WI38 (cell line): ENCODE results near the gene PRIMA1.

Source experiments
- H3K4me3 ChIP-seq: 2 replicates; pipeline ENCODE4 v1.5.1; 2011; ENCODE audit warnings: low read depth, mild to moderate bottlenecking, control low read depth, low read length
- CTCF ChIP-seq: IDR thresholded peaks from 2 replicates; pipeline ENCODE4 v1.5.1; 2012; ENCODE audit warnings: low read depth, mild to moderate bottlenecking, control low read depth, low read length

PRIMA1 gene

DNA sequence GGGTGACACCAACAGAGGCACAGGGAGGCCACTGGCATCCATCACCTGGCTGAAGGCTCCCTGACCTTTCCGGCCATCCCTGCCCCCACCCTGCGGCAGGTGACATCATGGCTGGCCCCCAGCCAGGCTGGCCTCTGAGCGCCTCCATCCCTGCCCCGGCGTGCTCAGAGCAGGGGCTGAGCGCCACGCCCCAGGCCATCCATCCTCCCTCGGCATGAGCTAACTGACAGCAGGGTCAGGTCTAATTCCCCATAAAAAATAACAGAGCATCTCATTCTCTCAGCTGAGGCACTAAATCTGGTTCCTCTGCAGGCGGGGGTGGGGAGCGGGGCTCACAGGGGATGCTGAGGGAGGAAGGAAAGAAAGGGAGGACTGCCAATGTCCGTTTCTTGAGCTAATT lies 50.7 kb downstream of the PRIMA1 start:
- no peak for TF ChIP-seq CTCF
- no peak overlapping the region for H3K4me3 ChIP-seq

GRCh38 chr14:93736378-93737014 lies 51.8 kb downstream of the PRIMA1 start:
- no peak overlapping the region for H3K4me3 ChIP-seq
- TF ChIP-seq CTCF: no peak

GRCh38 chr14:93735206-93735605 lies 53.1 kb downstream of the PRIMA1 start:
- no peak overlapping the region for H3K4me3 ChIP-seq
- TF ChIP-seq CTCF: no peak

DNA sequence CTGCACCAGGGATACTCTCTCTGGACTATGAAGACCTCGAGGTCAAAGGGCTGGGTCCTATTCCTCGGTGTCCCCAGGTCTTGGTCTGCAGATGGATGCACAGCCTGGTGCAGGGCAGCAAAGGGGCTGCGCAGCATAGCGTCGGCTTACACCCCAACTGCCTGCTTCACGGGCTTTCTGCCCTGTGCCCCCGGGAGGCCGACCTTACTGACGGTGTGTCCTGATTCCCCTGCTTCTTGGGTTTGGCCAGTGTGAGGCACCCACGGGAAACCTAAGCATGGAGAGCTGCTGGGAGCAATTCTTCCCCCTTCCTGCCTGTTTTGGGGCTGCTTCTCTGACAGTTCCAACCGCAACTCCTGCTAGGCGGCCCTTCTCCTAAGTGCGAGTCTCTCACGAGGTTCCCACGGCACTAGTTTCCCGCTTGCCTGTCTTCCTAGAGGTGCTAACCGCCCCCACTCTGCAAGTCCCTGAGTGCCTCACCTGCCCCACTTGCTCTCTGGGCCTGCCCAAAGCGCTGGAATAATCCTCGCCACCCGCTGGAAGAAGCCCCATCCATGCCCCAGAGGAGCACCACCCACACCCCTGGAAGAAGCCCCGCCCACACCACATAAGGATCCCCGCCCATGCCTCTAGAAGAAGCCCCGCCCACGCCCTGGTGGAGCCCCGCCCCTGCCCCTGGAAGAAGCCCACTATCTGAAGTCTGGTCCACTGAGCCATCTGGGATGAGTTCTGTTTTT lies 54.0 kb downstream of the PRIMA1 start:
- TF ChIP-seq CTCF: no peak
- H3K4me3 ChIP-seq: no peak overlapping the region

DNA sequence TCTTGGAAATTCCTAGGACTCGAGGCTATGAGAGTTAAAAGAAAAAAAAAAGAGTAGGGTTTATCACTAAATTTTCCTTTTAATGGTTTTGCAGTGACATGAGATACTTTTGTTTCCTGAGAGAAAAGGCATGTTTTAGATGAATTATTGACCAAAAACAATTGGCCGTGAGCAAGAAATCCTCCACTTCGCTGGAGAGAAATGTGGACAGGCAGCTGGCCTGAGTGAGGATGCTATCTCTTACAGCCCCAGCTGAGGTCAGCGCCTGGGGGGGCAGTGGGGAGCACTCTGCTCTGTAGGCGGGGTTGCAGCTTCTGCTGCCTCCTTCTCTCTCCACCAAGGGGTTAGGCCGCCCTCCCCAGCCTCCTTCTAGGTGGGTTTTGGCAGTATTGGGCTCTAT lies 54.7 kb downstream of the PRIMA1 start:
- H3K4me3 ChIP-seq: no peak overlapping the region

DNA sequence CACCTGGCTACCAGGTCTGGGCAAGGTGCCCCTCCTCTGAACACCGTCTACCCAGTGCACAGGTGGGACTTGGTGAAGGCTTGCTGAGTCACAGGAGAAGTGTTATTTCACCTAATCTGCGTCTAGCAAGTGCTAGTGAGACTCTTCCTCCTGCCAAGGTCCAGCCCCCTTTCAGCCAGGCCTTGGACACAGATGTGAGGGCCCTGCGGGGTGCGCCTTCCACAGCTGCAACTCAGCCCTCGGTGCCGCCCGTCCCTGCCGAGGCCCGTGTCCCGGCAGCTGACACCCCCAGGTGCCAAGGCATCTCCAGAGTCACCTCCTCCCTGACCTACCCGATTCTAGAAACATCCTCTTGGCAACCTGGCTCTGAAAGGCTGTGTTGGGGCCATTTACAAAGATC lies 55.1 kb downstream of the PRIMA1 start:
- no peak overlapping the region for H3K4me3 ChIP-seq
- TF ChIP-seq CTCF: no peak

More for the DNA sequence above, 54.7 kb downstream of the PRIMA1 start:
- TF ChIP-seq CTCF: no peak

DNA sequence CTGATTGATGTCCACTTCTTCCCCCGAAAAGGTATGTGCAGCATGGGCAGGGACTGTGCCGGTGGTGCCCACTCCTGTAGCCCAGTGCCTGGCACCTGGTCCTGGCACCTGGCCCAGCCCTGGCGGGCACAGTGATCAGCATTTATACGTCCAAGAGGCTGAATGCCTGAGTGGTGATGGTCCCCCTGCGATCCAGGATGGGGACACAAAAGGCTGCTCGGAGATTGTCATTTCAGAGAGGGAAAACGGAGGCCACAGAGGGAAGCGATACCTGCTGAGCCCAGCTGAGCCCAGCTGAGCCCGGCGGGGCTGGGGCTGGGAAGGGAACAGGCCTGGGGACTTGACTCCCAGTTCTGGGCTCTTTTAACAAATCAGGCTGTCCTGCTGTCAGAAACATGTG lies 55.8 kb downstream of the PRIMA1 start:
- no peak overlapping the region for H3K4me3 ChIP-seq
- TF ChIP-seq CTCF: no peak
